CD14-positive monocyte (primary cell): Measurements from ENCODE around the gene NOTCH4. TPM values are rescaled to one million over a fixed set of nuclear protein-coding genes. Genes with fewer than 3 reads are reported as not detected.

Experiments
- DNase-seq, 3 donors: peaks; one replicate each; pipeline ENCODE4 v3.0.0-alpha.2; 2011 to 2022
- H2AFZ ChIP-seq: 2 replicates; pipeline ENCODE4 v1.6.0; 2012; ENCODE audit warnings: mild to moderate bottlenecking, low read depth, low read length, inconsistent platforms; ENCODE audit not compliant: insufficient read depth, poor library complexity, severe bottlenecking
- H3K27ac ChIP-seq, 2 donors: 1 replicate in 1 of 2; 2 replicates in 1 of 2; pipeline ENCODE4 v1.5.1; 2012 to 2013; ENCODE audit warnings: low read length in 2 of 2, control low read depth in 1 of 2, inconsistent platforms in 1 of 2, low read depth in 1 of 2, mild to moderate bottlenecking in 1 of 2
- H3K27me3 ChIP-seq, 2 donors: one replicate each; pipeline versions ENCODE4 v1.6.0 to v1.6.1; 2011 to 2013; ENCODE audit warnings: low read length in 2 of 2; ENCODE audit not compliant: control insufficient read depth in 2 of 2, insufficient read depth in 2 of 2
- H3K36me3 ChIP-seq, 2 donors: replicated peaks in 1 of 2; 1 replicate in 1 of 2; 2 replicates in 1 of 2; pipeline versions ENCODE4 v1.5.1 to v1.6.1; 2012 to 2013; ENCODE audit warnings: low read length in 2 of 2, control low read depth in 1 of 2, inconsistent platforms in 1 of 2, mild to moderate bottlenecking in 1 of 2; ENCODE audit not compliant: insufficient read depth in 2 of 2, control insufficient read depth in 1 of 2
- H3K4me1 ChIP-seq, 2 donors: 1 replicate in 1 of 2; 2 replicates in 1 of 2; pipeline versions ENCODE4 v1.5.1 to v1.6.1; 2012 to 2013; ENCODE audit warnings: low read length in 2 of 2, control low read depth in 1 of 2, inconsistent platforms in 1 of 2, mild to moderate bottlenecking in 1 of 2, moderate library complexity in 1 of 2; ENCODE audit not compliant: insufficient read depth in 2 of 2, control insufficient read depth in 1 of 2
- H3K4me2 ChIP-seq: replicated peaks from 2 replicates; pipeline ENCODE3; 2012; ENCODE audit warnings: low read length, moderate library complexity, mild to moderate bottlenecking; ENCODE audit not compliant: poor library complexity, severe bottlenecking; ENCODE audit errors: extremely low read depth
- H3K4me3 ChIP-seq, 3 experiments: fragments of 200-600 bp in 1 of 3; sonication (generic) in 1 of 3; replicated peaks in 1 of 3; 1 replicate in 2 of 3; 2 replicates in 1 of 3; pipeline ENCODE4 v1.5.1; 2011 to 2013; ENCODE audit warnings: low read length in 3 of 3, mild to moderate bottlenecking in 3 of 3, control low read depth in 2 of 3, low read depth in 2 of 3, inconsistent platforms in 1 of 3, moderate library complexity in 1 of 3
- H3K79me2 ChIP-seq: 2 replicates; pipeline ENCODE4 v1.6.0; 2012; ENCODE audit warnings: mild to moderate bottlenecking, control low read depth, inconsistent platforms, low read length, moderate library complexity; ENCODE audit not compliant: insufficient read depth
- H3K9ac ChIP-seq: 2 replicates; pipeline ENCODE4 v1.6.0; 2017; ENCODE audit warnings: low read length, mild to moderate bottlenecking; ENCODE audit not compliant: insufficient read depth, poor library complexity, severe bottlenecking
- H3K9me3 ChIP-seq, 2 donors: replicated peaks in 1 of 2; 1 replicate in 1 of 2; 2 replicates in 1 of 2; pipeline versions ENCODE4 v1.5.1 to v1.6.1; 2012 to 2013; ENCODE audit warnings: low read length in 2 of 2, control low read depth in 1 of 2; ENCODE audit not compliant: control insufficient read depth in 1 of 2, insufficient read depth in 1 of 2
- H4K20me1 ChIP-seq: 2 replicates; pipeline ENCODE4 v1.6.0; 2012; ENCODE audit warnings: mild to moderate bottlenecking, low read length, control low read depth, moderate library complexity; ENCODE audit not compliant: insufficient read depth
- H3K27ac Mint-ChIP-seq, 7 donors: one replicate each; pipeline ENCODE4 v1.8.0; 2020; ENCODE audit warnings: mild to moderate bottlenecking in 7 of 7, mixed read lengths in 7 of 7, moderate library complexity in 6 of 7, inconsistent platforms in 2 of 7
- H3K27me3 Mint-ChIP-seq, 3 donors: one replicate each; pipeline ENCODE4 v1.8.0; 2021 to 2022; ENCODE audit warnings: low read depth in 3 of 3, mild to moderate bottlenecking in 3 of 3, mixed read lengths in 3 of 3, moderate library complexity in 3 of 3, inconsistent platforms in 1 of 3
- H3K36me3 Mint-ChIP-seq, 2 donors: one replicate each; pipeline ENCODE4 v1.8.0; 2020; ENCODE audit warnings: mixed read lengths in 2 of 2, inconsistent platforms in 1 of 2, mild to moderate bottlenecking in 1 of 2
- H3K4me1 Mint-ChIP-seq: one replicate; pipeline ENCODE4 v1.8.0; 2020; ENCODE audit warnings: mild to moderate bottlenecking, mixed read lengths
- H3K4me3 Mint-ChIP-seq, 2 donors: one replicate each; pipeline ENCODE4 v1.8.0; 2020; ENCODE audit warnings: mild to moderate bottlenecking in 2 of 2, mixed read lengths in 2 of 2, moderate library complexity in 1 of 2
- H3K9me3 Mint-ChIP-seq, 7 donors: one replicate each; pipeline ENCODE4 v1.8.0; 2020 to 2022; ENCODE audit warnings: mixed read lengths in 7 of 7, mild to moderate bottlenecking in 6 of 7, moderate library complexity in 6 of 7, inconsistent platforms in 2 of 7
- CTCF ChIP-seq: fragments of 200-600 bp; IDR thresholded peaks from one replicate; pipeline ENCODE4 v1.8.0; 2022; ENCODE audit warnings: antibody characterized with exemption, mild to moderate bottlenecking
- WGBS: methylation state at CpG from one replicate; pipeline ENCODE4 v1.1.5; 2013; ENCODE audit warnings: missing lambda C conversion rate; ENCODE audit not compliant: insufficient coverage; 5-methylcytosine and 5-hydroxymethylcytosine counted together
- intact Hi-C, 2 donors: fragments of 100-400 bp; cut with micrococcal nuclease; formaldehyde crosslinking; loops; one replicate each; pipeline versions ENCODE4 v1.15.0 to v1.15.1; 2023
- polyA plus RNA-seq, 3 donors: library from polyadenylated mRNA; depleted of rRNA in 1 of 3; unstranded in 2 of 3; stranded (reverse) in 1 of 3; fragments of 300-500 nt in 2 of 3; fragments of >200 nt in 1 of 3; fragmentation: Illumina TruSeq in 2 of 3; gene quantifications; 1 replicate in 2 of 3; 2 replicates in 1 of 3; pipeline ENCODE4 v1.2.3, GENCODE V29; 2012 to 2021
- small RNA-seq: library from RNA; depleted of rRNA; stranded (forward); fragments of <200 nt; gene quantifications from one replicate; pipeline ENCODE3, GENCODE V24; 2012; ENCODE audit warnings: low read depth; ENCODE audit not compliant: insufficient read length

Gene NOTCH4
- polyA plus RNA-seq, 3 donors, result 5.2 to 8.1 (median 6.1) TPM

- Histone ChIP-seq H3K79me2 (no peaks in the 10 kb centered on the region), H3K27me3 (peaks cover 25 to 46% of the 10 kb centered on the region in 2 donors), H3K4me1 (peaks cover 14 to 16% of the 10 kb centered on the region in 2 donors), H3K9ac (no peak overlapping the region), H3K27ac (no peak overlapping the region), H3K4me2 (no peak overlapping the region), H3K4me3 (no peak overlapping the region), H4K20me1 (no peaks in the 10 kb centered on the region), H3K9me3 (peaks cover 0 to 9% of the 10 kb centered on the region in 2 donors), H2AFZ (no peak overlapping the region), H3K36me3 (no peaks in the 10 kb centered on the region)
- intact Hi-C loops, result no loop called here
- DNase-seq, result no peak
- TF ChIP-seq CTCF, result no peak
- peaks cover 0 to 13% of the 10 kb centered on the region in 2 donors for H3K36me3 Mint-ChIP-seq
- peaks cover 24% of the 10 kb centered on the region for H3K4me1 Mint-ChIP-seq
- H3K27me3 Mint-ChIP-seq, result peaks cover 40 to 50% (median 44%) of the 10 kb centered on the region in 3 donors
- WGBS, result 100% methylated on average over 1 of the region's 1 CpG
- no peak overlapping the region for H3K4me3 Mint-ChIP-seq
- H3K9me3 Mint-ChIP-seq, result peaks cover 0 to 20% (median 10%) of the 10 kb centered on the region in 7 donors
- no peak overlapping the region for H3K27ac Mint-ChIP-seq
Measured at GRCh38 chr6:32146287-32146686, 77.6 kb downstream of the NOTCH4 start.

Small RNAs within 50 kb of the gene (small RNA-seq; reads per million reads assigned to genes)
- gene AL662884.1 (not detected), gene MIR6833 (not detected)

Other genes with a start within 250 kb of the NOTCH4 start
- 10 to 100 TPM in 1 of 3 donors, not detected in 2; 12.6 TPM for gene C4A, start 242.0 kb downstream of the NOTCH4 start, polyA plus RNA-seq
- 10 to 100 TPM in 1 of 3 donors, under 1 TPM in 1, not detected in 1; 0.18 to 11.6 TPM for gene C4B, start 209.3 kb downstream of the NOTCH4 start, polyA plus RNA-seq
- gene CYP21A2, start 185.7 kb downstream of the NOTCH4 start, polyA plus RNA-seq, result under 1 TPM in 1 of 3 donors, not detected in 2; 0.16 TPM
- 1 to 10 TPM in 1 of 3 donors, not detected in 2; 1.2 TPM for gene TNXB, start 114.7 kb downstream of the NOTCH4 start, polyA plus RNA-seq
- 100 to 1,000 TPM in 1 of 3 donors, 10 to 100 TPM in 2; 15.7 to 147 (median 17.8) TPM for gene ATF6B, start 95.8 kb downstream of the NOTCH4 start, polyA plus RNA-seq
- gene FKBPL, start 93.8 kb downstream of the NOTCH4 start, polyA plus RNA-seq, result 1 to 10 TPM; 1.2 to 2.4 (median 1.8) TPM
- gene PRRT1, start 72.1 kb downstream of the NOTCH4 start, polyA plus RNA-seq, result not detected
- 1 to 10 TPM; 1.4 to 4.0 (median 1.8) TPM for gene PPT2, start 69.9 kb downstream of the NOTCH4 start, polyA plus RNA-seq
- gene EGFL8, start 59.5 kb downstream of the NOTCH4 start, polyA plus RNA-seq, result 1 to 10 TPM in 1 of 3 donors, under 1 TPM in 1, not detected in 1; 0.22 to 1.8 TPM
- 10 to 100 TPM in 2 of 3 donors, 1 to 10 TPM in 1; 9.9 to 34.4 (median 11.3) TPM for gene AGPAT1, start 48.0 kb downstream of the NOTCH4 start, polyA plus RNA-seq
- gene RNF5, start 45.7 kb downstream of the NOTCH4 start, polyA plus RNA-seq, result 100 to 1,000 TPM in 1 of 3 donors, 10 to 100 TPM in 2; 62.2 to 108 (median 83.5) TPM
- 10 to 100 TPM in 1 of 3 donors, under 1 TPM in 1, not detected in 1; 0.60 to 55.0 TPM for gene AGER, start 39.8 kb downstream of the NOTCH4 start, polyA plus RNA-seq
- gene PBX2, start 33.9 kb downstream of the NOTCH4 start, polyA plus RNA-seq, result 100 to 1,000 TPM in 1 of 3 donors, 1 to 10 TPM in 2; 1.9 to 201 (median 4.0) TPM
- gene GPSM3, start 31.4 kb downstream of the NOTCH4 start, polyA plus RNA-seq, result 100 to 1,000 TPM in 2 of 3 donors, 10 to 100 TPM in 1; 86.1 to 340 (median 101) TPM
- gene TSBP1, start 147.8 kb upstream of the NOTCH4 start, polyA plus RNA-seq, result not detected
- not detected for gene BTNL2, start 183.1 kb upstream of the NOTCH4 start, polyA plus RNA-seq
- gene HLA-DRA, start 215.8 kb upstream of the NOTCH4 start, polyA plus RNA-seq, result 1,000 to 10,000 TPM; 4,194 to 5,181 (median 4,943) TPM